Right cardiac atrium (tissue), 5 donors: Measurements from ENCODE around the gene OCIAD1. TPM values are rescaled to one million over a fixed set of nuclear protein-coding genes. Genes with fewer than 3 reads are reported as not detected.
A peak's percentile ranks its signal among the peaks of the same experiment; 100 is the strongest.

Experiments
- ATAC-seq, 2 donors: fragments of 200-7000 bp; cut with Tn5 transposase; one replicate each; pipeline versions ENCODE4 v1.8.0 to v1.9.1; 2020; ENCODE audit warnings: moderate library complexity in 2 of 2, mild to moderate bottlenecking in 1 of 2
- DNase-seq, 3 donors: peaks; one replicate each; pipeline ENCODE4 v3.0.0-alpha.2; 2020
- H3K27ac ChIP-seq: one replicate; pipeline ENCODE4 v1.5.1; 2013; ENCODE audit warnings: mild to moderate bottlenecking, low read length, control low read depth, moderate library complexity
- H3K27me3 ChIP-seq: one replicate; pipeline ENCODE4 v1.6.1; 2013; ENCODE audit not compliant: control insufficient read depth, insufficient read depth
- H3K4me1 ChIP-seq: one replicate; pipeline ENCODE4 v1.6.1; 2013; ENCODE audit warnings: low read length; ENCODE audit not compliant: control insufficient read depth, insufficient read depth
- H3K4me3 ChIP-seq: one replicate; pipeline ENCODE4 v1.5.1; 2013; ENCODE audit warnings: low read length, control low read depth
- H3K9me3 ChIP-seq: one replicate; pipeline ENCODE4 v1.6.1; 2013; ENCODE audit warnings: low read length; ENCODE audit not compliant: control insufficient read depth
- WGBS: extraction: QIAGEN DNeasy Blood & Tissue Kit; methylation state at CpG from one replicate; pipeline ENCODE4 v1.1.7; 2013; 5-methylcytosine and 5-hydroxymethylcytosine counted together
- intact Hi-C, 4 donors: fragments of 100-400 bp; cut with DNase I; formaldehyde crosslinking; loops; one replicate each; pipeline versions ENCODE4 v1.11.0 to v1.14.0; 2022 to 2023
- polyA plus RNA-seq: library from polyadenylated mRNA; stranded (reverse); fragments of 200-250 nt; gene quantifications from one replicate; pipeline ENCODE4 v1.2.3, GENCODE V29; 2013
- total RNA-seq, 4 donors: library from RNA; stranded (reverse); fragmentation: NEBNext Ultra II Directional; extraction: Animal tissue kit (Norgen Biotek cat#: 25700); gene quantifications; one replicate each; pipeline ENCODE4 v1.2.1, GENCODE V29; 2021
- donor health status: healthy with polysubstance abuse.
- donor health status: DM: no; HTN: yes; CAD: no.
- donor health status: DM: no; HTN: no; CAD: no.
- donor health status: DM: no; HTN: yes; CAD: no; lungs with severe emphysema.
- donor health status: DM: yes; HTN: yes; CAD: no.

Gene OCIAD1
- total and polyA plus RNA-seq, 5 donors = 150 to 193 (median 151) TPM

- ATAC-seq (no peak), DNase-seq (no peak)
- Histone ChIP-seq H3K27ac (no peak overlapping the region), H3K4me1 (no peaks in the 10 kb centered on the region), H3K4me3 (no peak overlapping the region), H3K9me3 (no peaks in the 10 kb centered on the region), H3K27me3 (no peaks in the 10 kb centered on the region)
- 86% methylated on average over 7 of the region's 7 CpGs for WGBS
- intact Hi-C loops = no loop called here
Measured at GRCh38 chr4:48907706-48908477, 77.0 kb downstream of the OCIAD1 start.

- Histone ChIP-seq H3K27me3 (no peaks in the 10 kb centered on the region), H3K4me3 (no peak overlapping the region), H3K9me3 (no peaks in the 10 kb centered on the region), H3K4me1 (no peaks in the 10 kb centered on the region), H3K27ac (no peak overlapping the region)
- DNase-seq (no peak), ATAC-seq (no peak)
- intact Hi-C loops = no loop called here
Measured at GRCh38 chr4:48908687-48909086, 77.8 kb downstream of the OCIAD1 start.

- Histone ChIP-seq H3K4me1 (no peaks in the 10 kb centered on the region), H3K27me3 (no peaks in the 10 kb centered on the region), H3K4me3 (no peak overlapping the region), H3K9me3 (no peaks in the 10 kb centered on the region), H3K27ac (no peak overlapping the region)
- intact Hi-C loops = no loop called here
- no peak for DNase-seq
- ATAC-seq = peak; percentile 59 to 68
- 84% methylated on average over 3 of the region's 3 CpGs for WGBS
Measured at GRCh38 chr4:48909697-48910096, 78.8 kb downstream of the OCIAD1 start.

DNA sequence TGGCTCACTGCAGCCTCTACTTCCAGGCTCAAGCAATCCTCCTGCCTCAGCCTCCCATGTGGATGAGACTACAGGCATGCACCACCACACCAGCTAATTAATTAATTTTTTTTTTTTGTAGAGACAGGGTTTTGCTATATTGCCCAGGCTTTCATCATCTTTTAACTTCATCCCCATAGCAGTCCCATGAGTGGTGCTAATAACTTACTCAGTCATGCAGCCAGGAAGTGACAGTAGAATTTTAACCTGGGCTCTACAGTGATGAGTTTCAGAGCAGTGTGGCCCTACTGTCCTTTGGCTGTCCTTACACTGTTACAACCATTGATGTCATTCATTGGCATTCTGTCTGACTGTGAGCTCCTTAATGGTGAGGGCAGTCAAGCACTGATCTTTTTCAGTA lies 79.6 kb downstream of the OCIAD1 start:
- Histone ChIP-seq H3K27me3 (no peaks in the 10 kb centered on the region), H3K27ac (no peak overlapping the region), H3K4me3 (no peak overlapping the region), H3K4me1 (no peaks in the 10 kb centered on the region), H3K9me3 (no peaks in the 10 kb centered on the region)
- ATAC-seq (no peak), DNase-seq (no peak)
- intact Hi-C loops = no loop called here

Other genes starting within 250 kb of the OCIAD1 start
- gene FRYL, start 50.8 kb upstream of the OCIAD1 start, total RNA-seq = 10 to 100 TPM; 40.3 to 50.7 (median 43.9) TPM
- 13.5 TPM for gene FRYL, start 50.8 kb upstream of the OCIAD1 start, polyA plus RNA-seq
- 10 to 100 TPM; 12.5 to 20.8 (median 15.7) TPM for gene OCIAD2, start 75.7 kb downstream of the OCIAD1 start, total RNA-seq
- 21.4 TPM for gene OCIAD2, start 75.7 kb downstream of the OCIAD1 start, polyA plus RNA-seq
- gene CWH43, start 155.2 kb downstream of the OCIAD1 start, total RNA-seq = not detected
- not detected for gene CWH43, start 155.2 kb downstream of the OCIAD1 start, polyA plus RNA-seq